ENCODE results near the gene SFT2D3.
"Not testable (repeated sequence)": the region's sequence is repeated elsewhere in the genome, so short reads cannot be mapped to it uniquely, and the experiment has no call there.

The SFT2D3 gene

DNA sequence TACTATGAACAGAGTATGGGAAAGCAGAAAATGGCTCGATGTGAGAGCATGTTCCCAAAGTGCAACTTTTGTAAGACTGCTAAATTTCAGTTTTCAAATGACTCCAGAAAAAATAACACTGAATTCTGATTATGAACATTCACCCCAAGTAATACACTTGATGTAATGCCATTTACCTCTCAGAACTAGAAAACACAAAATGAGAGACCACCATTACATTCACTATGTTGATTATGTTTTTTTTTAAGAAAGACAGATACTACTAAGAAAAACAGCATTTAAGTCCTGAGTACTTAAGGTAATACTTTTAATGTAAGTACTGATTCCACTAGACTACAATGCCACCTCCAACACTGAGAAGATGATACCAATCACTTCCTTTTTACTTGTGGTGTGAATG, 38.5 kb downstream of the SFT2D3 start:
- Histone ChIP-seq H3K9ac (ENCODE audit: insufficient read length, low read depth) (no peak overlapping the region), H3K4me1 (ENCODE audit: insufficient read depth, insufficient read length) (no peaks in the 10 kb centered on the region), H3K9me3 (ENCODE audit: insufficient read depth, low read length) (no peaks in the 10 kb centered on the region), H3K27me3 (ENCODE audit: insufficient read depth, insufficient read length) (no peaks in the 10 kb centered on the region), H3K36me3 (ENCODE audit: insufficient read depth, insufficient read length, low read length) (peaks cover 25% of the 10 kb centered on the region), H3K4me3 (ENCODE audit: insufficient read length, low read depth) (no peak overlapping the region)
- DNase-seq (ENCODE audit: low read depth, low spot score): no peak
- TF ChIP-seq YY1 (IDR thresholded peaks at IDR 0.05; ENCODE audit: insufficient read depth, insufficient read length): no peak
- TF ChIP-seq SUZ12 (IDR thresholded peaks at IDR 0.05; ENCODE audit: extremely low read depth, insufficient read depth, insufficient read length): no peak
- no peak for TF ChIP-seq ZNF274 (IDR thresholded peaks at IDR 0.05; ENCODE audit: low read depth, low read length)

DNA sequence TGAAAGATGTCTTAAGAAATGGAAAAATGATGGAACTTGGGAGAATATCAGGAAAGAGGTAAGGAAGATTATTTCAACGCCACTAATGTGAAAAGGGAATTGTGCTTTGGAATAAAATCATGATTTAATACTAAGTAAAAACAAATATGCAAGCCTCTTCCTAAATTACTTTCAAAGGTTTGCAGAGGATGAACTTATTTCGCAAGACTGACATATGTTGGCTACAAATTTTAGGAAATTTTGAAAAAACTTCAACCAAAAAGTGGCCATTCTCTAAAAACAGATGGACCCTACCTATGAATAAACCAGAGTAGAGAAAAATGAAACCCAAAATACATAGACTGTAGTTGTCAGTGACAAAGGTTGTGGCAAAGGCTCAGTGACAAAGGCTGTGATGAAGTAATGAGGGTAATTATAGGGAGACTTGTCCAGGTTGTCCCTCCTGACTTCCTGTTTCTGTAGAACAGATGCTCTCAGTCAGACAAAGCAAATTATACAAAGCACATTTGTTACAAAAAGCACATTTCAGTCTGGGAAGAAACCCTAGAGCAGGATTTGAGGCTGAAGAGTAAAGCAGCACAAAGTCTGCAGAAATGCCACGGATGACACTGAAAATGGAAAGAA, 39.5 kb downstream of the SFT2D3 start:
- H3K36me3 ChIP-seq (ENCODE audit: insufficient read depth, insufficient read length, low read length): peaks cover 34% of the 10 kb centered on the region
- TF ChIP-seq ZNF274 (IDR thresholded peaks at IDR 0.05; ENCODE audit: low read depth, low read length) (no peak), SUZ12 (IDR thresholded peaks at IDR 0.05; ENCODE audit: extremely low read depth, insufficient read depth, insufficient read length) (no peak), YY1 (IDR thresholded peaks at IDR 0.05; ENCODE audit: insufficient read depth, insufficient read length) (no peak)
- H3K9me3 ChIP-seq (ENCODE audit: insufficient read depth, low read length): no peaks in the 10 kb centered on the region
- H3K27me3 ChIP-seq (ENCODE audit: insufficient read depth, insufficient read length): no peaks in the 10 kb centered on the region
- no peak for DNase-seq (ENCODE audit: low read depth, low spot score)
- H3K4me1 ChIP-seq (ENCODE audit: insufficient read depth, insufficient read length): no peaks in the 10 kb centered on the region
- H3K4me3 ChIP-seq (ENCODE audit: insufficient read length, low read depth): no peak overlapping the region
- no peak overlapping the region for H3K9ac ChIP-seq (ENCODE audit: insufficient read length, low read depth)

DNA sequence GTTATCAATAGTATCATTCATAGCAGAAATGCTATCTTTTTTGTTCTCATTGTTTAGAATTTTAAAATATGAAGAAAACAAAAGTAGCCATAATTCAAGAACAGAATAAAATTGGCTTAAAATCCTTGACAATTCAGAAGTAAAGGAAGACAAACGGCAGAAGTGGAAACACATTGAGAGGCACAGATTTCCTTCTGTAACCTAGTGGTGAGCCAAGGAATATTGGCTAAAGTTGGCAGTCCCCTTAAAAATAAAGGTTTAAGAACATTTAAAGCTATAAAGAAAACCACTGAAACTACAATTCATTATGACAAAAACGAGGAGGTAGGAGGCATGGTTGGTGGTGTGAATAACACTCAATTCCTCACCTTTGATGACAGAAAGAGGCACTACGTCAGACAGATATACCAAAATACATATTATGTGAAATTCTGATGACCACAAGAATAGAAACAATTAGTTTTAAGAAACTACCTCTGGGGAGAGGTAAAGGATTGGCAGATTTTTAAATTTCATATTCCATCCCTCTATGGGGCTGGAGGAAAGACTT, 42.3 kb downstream of the SFT2D3 start:
- TF ChIP-seq SUZ12 (IDR thresholded peaks at IDR 0.05; ENCODE audit: extremely low read depth, insufficient read depth, insufficient read length) (no peak), ZNF274 (IDR thresholded peaks at IDR 0.05; ENCODE audit: low read depth, low read length) (no peak), YY1 (IDR thresholded peaks at IDR 0.05; ENCODE audit: insufficient read depth, insufficient read length) (no peak)
- Histone ChIP-seq H3K27me3 (ENCODE audit: insufficient read depth, insufficient read length) (no peaks in the 10 kb centered on the region), H3K9me3 (ENCODE audit: insufficient read depth, low read length) (no peaks in the 10 kb centered on the region), H3K4me1 (ENCODE audit: insufficient read depth, insufficient read length) (no peaks in the 10 kb centered on the region), H3K36me3 (ENCODE audit: insufficient read depth, insufficient read length, low read length) (peaks cover 41% of the 10 kb centered on the region), H3K9ac (ENCODE audit: insufficient read length, low read depth) (no peak overlapping the region), H3K4me3 (ENCODE audit: insufficient read length, low read depth) (no peak overlapping the region)
- no peak for DNase-seq (ENCODE audit: low read depth, low spot score)

DNA sequence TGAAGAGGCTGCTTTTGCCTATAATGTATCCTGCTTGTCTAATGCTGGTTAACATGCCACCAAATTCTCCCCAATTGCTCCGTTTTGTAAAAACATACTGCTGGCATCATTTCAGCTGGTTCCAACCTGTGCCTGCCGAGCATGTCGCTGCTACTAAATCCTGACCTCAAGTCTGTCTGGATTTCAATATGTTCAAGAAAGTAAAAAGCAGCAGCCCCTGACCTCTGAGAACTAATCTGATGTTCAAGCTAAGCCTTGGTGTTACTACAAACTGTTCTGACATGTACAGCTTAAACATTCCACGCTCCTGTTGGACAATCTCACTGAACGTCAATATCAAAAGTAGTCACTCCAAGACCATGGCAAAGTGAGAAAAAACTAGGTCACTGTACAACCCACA, 46.3 kb downstream of the SFT2D3 start:
- Histone ChIP-seq H3K36me3 (ENCODE audit: insufficient read depth, insufficient read length, low read length) (peaks cover 43% of the 10 kb centered on the region), H3K4me1 (ENCODE audit: insufficient read depth, insufficient read length) (no peaks in the 10 kb centered on the region)

DNA sequence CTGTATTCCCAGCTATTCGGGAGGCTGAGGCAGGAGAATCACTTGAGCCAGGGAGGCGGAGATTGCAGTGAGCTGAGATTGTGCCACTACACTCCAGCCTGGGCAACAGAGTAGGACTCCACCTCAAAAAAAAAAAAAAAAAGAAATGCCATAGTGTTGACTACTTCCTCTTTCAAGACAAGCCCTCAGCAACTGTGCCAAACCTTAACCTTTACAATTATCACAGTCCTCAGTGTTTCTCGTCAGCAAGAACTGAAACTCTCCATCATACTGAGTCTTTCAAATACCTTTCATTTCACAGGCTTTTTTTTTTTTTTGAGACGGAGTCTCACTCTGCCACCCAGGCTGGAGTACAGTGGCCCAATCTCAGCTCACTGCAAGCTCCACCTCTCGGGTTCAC, 48.2 kb downstream of the SFT2D3 start:
- H3K4me3 ChIP-seq (ENCODE audit: insufficient read length, low read depth); H3K4me1 ChIP-seq (ENCODE audit: insufficient read depth, insufficient read length); H3K9ac ChIP-seq (ENCODE audit: insufficient read length, low read depth); H3K27me3 ChIP-seq (ENCODE audit: insufficient read depth, insufficient read length); DNase-seq (ENCODE audit: low read depth, low spot score); H3K9me3 ChIP-seq (ENCODE audit: insufficient read depth, low read length): not testable (repeated sequence)
- peaks cover 43% of the 10 kb centered on the region for H3K36me3 ChIP-seq (ENCODE audit: insufficient read depth, insufficient read length, low read length)

More for the DNA sequence above, 46.3 kb downstream of the SFT2D3 start:
- Histone ChIP-seq H3K9me3 (ENCODE audit: insufficient read depth, low read length) (no peaks in the 10 kb centered on the region), H3K27me3 (ENCODE audit: insufficient read depth, insufficient read length) (no peaks in the 10 kb centered on the region), H3K4me3 (ENCODE audit: insufficient read length, low read depth) (no peak overlapping the region), H3K9ac (ENCODE audit: insufficient read length, low read depth) (no peak overlapping the region)
- TF ChIP-seq ZNF274 (IDR thresholded peaks at IDR 0.05; ENCODE audit: low read depth, low read length) (no peak), YY1 (IDR thresholded peaks at IDR 0.05; ENCODE audit: insufficient read depth, insufficient read length) (no peak), SUZ12 (IDR thresholded peaks at IDR 0.05; ENCODE audit: extremely low read depth, insufficient read depth, insufficient read length) (no peak)
- no peak for DNase-seq (ENCODE audit: low read depth, low spot score)

DNA sequence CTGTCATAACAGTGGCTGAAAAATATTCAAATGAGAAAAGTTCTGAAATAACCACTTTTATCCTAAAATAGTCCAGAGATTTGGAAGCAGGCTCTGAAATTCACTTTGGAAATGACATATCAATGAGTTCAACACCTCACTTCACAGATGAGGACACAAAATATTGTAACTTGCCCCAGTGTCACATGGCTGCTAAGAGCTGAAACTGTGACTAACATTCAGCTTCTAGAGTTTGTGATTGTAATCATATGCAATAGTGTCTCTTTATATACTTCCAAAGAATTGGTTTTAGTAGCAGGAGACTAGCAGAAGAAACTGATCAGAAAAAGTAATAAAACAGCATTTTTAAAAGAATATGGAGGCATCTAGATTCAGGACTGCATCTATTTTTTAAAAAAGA, 52.1 kb downstream of the SFT2D3 start:
- TF ChIP-seq SUZ12 (IDR thresholded peaks at IDR 0.05; ENCODE audit: extremely low read depth, insufficient read depth, insufficient read length): no peak
- no peak for TF ChIP-seq ZNF274 (IDR thresholded peaks at IDR 0.05; ENCODE audit: low read depth, low read length)
- TF ChIP-seq YY1 (IDR thresholded peaks at IDR 0.05; ENCODE audit: insufficient read depth, insufficient read length): no peak
- no peak for DNase-seq (ENCODE audit: low read depth, low spot score)
- Histone ChIP-seq H3K9me3 (ENCODE audit: insufficient read depth, low read length) (no peaks in the 10 kb centered on the region), H3K36me3 (ENCODE audit: insufficient read depth, insufficient read length, low read length) (peaks cover 48% of the 10 kb centered on the region), H3K4me1 (ENCODE audit: insufficient read depth, insufficient read length) (no peaks in the 10 kb centered on the region), H3K4me3 (ENCODE audit: insufficient read length, low read depth) (no peak overlapping the region), H3K9ac (ENCODE audit: insufficient read length, low read depth) (no peak overlapping the region), H3K27me3 (ENCODE audit: insufficient read depth, insufficient read length) (no peaks in the 10 kb centered on the region)

DNA sequence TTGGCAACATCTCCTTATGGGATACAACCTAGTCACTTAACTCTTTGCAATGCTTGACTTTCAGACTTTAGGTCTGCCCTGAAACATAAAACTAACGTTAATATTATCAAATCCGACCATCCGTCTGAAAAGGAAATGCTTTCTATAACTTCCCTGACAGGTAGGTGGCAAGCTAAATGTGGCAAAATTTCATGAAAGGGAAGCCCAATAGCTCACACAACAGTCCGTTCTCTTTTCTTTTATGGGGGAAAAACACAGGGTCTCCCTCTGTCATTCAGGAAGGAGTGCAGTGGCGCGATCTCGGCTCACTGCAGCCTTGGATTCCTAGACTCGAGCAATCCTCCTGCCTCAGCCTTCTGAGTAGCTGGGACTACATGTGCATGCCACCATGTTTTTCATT, 52.9 kb downstream of the SFT2D3 start:
- H3K36me3 ChIP-seq (ENCODE audit: insufficient read depth, insufficient read length, low read length): peaks cover 40% of the 10 kb centered on the region
- no peaks in the 10 kb centered on the region for H3K4me1 ChIP-seq (ENCODE audit: insufficient read depth, insufficient read length)
- H3K4me3 ChIP-seq (ENCODE audit: insufficient read length, low read depth): no peak overlapping the region
- DNase-seq (ENCODE audit: low read depth, low spot score): no peak
- H3K9ac ChIP-seq (ENCODE audit: insufficient read length, low read depth): no peak overlapping the region
- TF ChIP-seq YY1 (IDR thresholded peaks at IDR 0.05; ENCODE audit: insufficient read depth, insufficient read length) (no peak), SUZ12 (IDR thresholded peaks at IDR 0.05; ENCODE audit: extremely low read depth, insufficient read depth, insufficient read length) (no peak), ZNF274 (IDR thresholded peaks at IDR 0.05; ENCODE audit: low read depth, low read length) (no peak)
- no peaks in the 10 kb centered on the region for H3K27me3 ChIP-seq (ENCODE audit: insufficient read depth, insufficient read length)
- no peaks in the 10 kb centered on the region for H3K9me3 ChIP-seq (ENCODE audit: insufficient read depth, low read length)
